HCT116 (cell line): ENCODE results near the gene AATF. TPM values are rescaled to one million over a fixed set of nuclear protein-coding genes. Genes with fewer than 3 reads are reported as not detected.

Experiments used
- ATAC-seq: fragments of 200-7000 bp; cut with Tn5 transposase; 2 replicates; pipeline ENCODE4 v1.9.1; 2020; ENCODE audit warnings: mild to moderate bottlenecking, moderate library complexity
- BruUV-seq: library from RNA; stranded (reverse); fragments of 400-500 nt; replicated peaks from 2 replicates; lab custom pipeline; 2021; lab: Mats Ljungman, UMichigan
- CTCF ChIA-PET: fragments of 300-600 bp; sonication (Branson Sonifier 250); formaldehyde crosslinking; loops from one replicate; lab custom pipeline; 2021; ENCODE audit warnings: antibody characterized with exemption; lab: Charles Lee
- POLR2A ChIA-PET: fragments of 300-600, 350-600 bp; sonication (Branson Sonifier 250); formaldehyde crosslinking; loops from one replicate; lab custom pipeline; 2021; ENCODE audit warnings: antibody characterized with exemption; lab: Charles Lee
- RAD21 ChIA-PET, 2 experiments: fragments of 300-600 bp; sonication (Branson Sonifier 250); formaldehyde crosslinking; loops; one replicate each; lab custom pipeline; 2023; ENCODE audit warnings: low total read pairs in 2 of 2; ENCODE audit not compliant: uncharacterized antibody in 2 of 2, unreplicated experiment in 2 of 2, low non-redundant PET in 1 of 2; lab: Charles Lee
- DNase-seq: peaks from one replicate; pipeline ENCODE4 v3.0.0-alpha.2; 2010; ENCODE audit warnings: low read depth, low spot score
- H2AFZ ChIP-seq: fragments of 200-600 bp; shearing (Covaris generic), sonication (generic); 2 replicates; pipeline ENCODE4 v1.6.1; 2017; ENCODE audit warnings: low read depth, mixed run types, mixed read lengths, antibody characterized with exemption, low read length; ENCODE audit not compliant: poor library complexity, severe bottlenecking
- H3K27ac ChIP-seq: 2 replicates; pipeline ENCODE4 v1.5.1; 2012; ENCODE audit warnings: low read depth, low read length
- H3K27me3 ChIP-seq: fragments of 200-600 bp; sonication (generic); 2 replicates; pipeline ENCODE4 v1.6.1; 2016; ENCODE audit warnings: mixed run types, low read length, mixed read lengths; ENCODE audit not compliant: insufficient read depth
- H3K36me3 ChIP-seq, 2 experiments: fragments of 200-500 bp in 1 of 2; fragments of 200-600 bp in 1 of 2; sonication (Bioruptor generic) in 1 of 2; sonication (generic) in 1 of 2; 2 replicates each; pipeline versions ENCODE4 v1.5.1 to v1.6.1; 2014 to 2016; ENCODE audit warnings: low read length in 2 of 2, inconsistent platforms in 1 of 2, mixed read lengths in 1 of 2, mixed run types in 1 of 2; ENCODE audit not compliant: insufficient read depth in 2 of 2, control insufficient read depth in 1 of 2
- H3K4me1 ChIP-seq, 2 experiments: fragments of 200-600 bp in 1 of 2; sonication (generic) in 1 of 2; 2 replicates each; pipeline versions ENCODE4 v1.5.1 to v1.6.1; 2012 to 2017; ENCODE audit warnings: low read length in 2 of 2, inconsistent platforms in 1 of 2, mild to moderate bottlenecking in 1 of 2, mixed read lengths in 1 of 2, mixed run types in 1 of 2, moderate library complexity in 1 of 2; ENCODE audit not compliant: insufficient read depth in 2 of 2, control insufficient read depth in 1 of 2
- H3K4me2 ChIP-seq: fragments of 200-600 bp; sonication (generic); 2 replicates; pipeline ENCODE4 v1.6.1; 2017; ENCODE audit warnings: mixed run types, low read length, mixed read lengths
- H3K4me3 ChIP-seq, 2 experiments: fragments of 200-600 bp in 1 of 2; sonication (generic) in 1 of 2; replicated peaks in 1 of 2; 2 replicates each; pipeline ENCODE4 v1.5.1; 2011 to 2016; ENCODE audit warnings: low read length in 2 of 2, control low read depth in 1 of 2, low read depth in 1 of 2, mild to moderate bottlenecking in 1 of 2, mixed read lengths in 1 of 2, mixed run types in 1 of 2
- H3K79me2 ChIP-seq: fragments of 200-600 bp; sonication (generic); 2 replicates; pipeline ENCODE4 v1.6.1; 2017; ENCODE audit warnings: mild to moderate bottlenecking, mixed run types, low read length, moderate library complexity, mixed read lengths; ENCODE audit not compliant: insufficient read depth
- H3K9ac ChIP-seq: fragments of 200-600 bp; sonication (generic); 2 replicates; pipeline ENCODE4 v1.6.1; 2016; ENCODE audit warnings: low read length, mixed read lengths
- H3K9me2 ChIP-seq: fragments of 200-600 bp; sonication (generic), shearing (Covaris generic); 2 replicates; pipeline ENCODE4 v1.6.1; 2017; ENCODE audit warnings: mixed run types, mild to moderate bottlenecking, moderate library complexity; ENCODE audit not compliant: insufficient read depth
- H3K9me3 ChIP-seq, 2 experiments: fragments of 200-500 bp in 1 of 2; fragments of 200-600 bp in 1 of 2; sonication (Bioruptor generic) in 1 of 2; sonication (generic) in 1 of 2; 2 replicates each; pipeline ENCODE4 v1.6.1; 2014 to 2017; ENCODE audit warnings: low read length in 2 of 2, mixed read lengths in 2 of 2, inconsistent platforms in 1 of 2, low read depth in 1 of 2, mild to moderate bottlenecking in 1 of 2, mixed run types in 1 of 2, moderate library complexity in 1 of 2; ENCODE audit not compliant: control insufficient read depth in 1 of 2, insufficient read depth in 1 of 2
- H4K20me1 ChIP-seq: fragments of 200-600 bp; sonication (generic), shearing (Covaris generic); 2 replicates; pipeline ENCODE4 v1.6.1; 2017; ENCODE audit warnings: mixed run types, mild to moderate bottlenecking, moderate library complexity; ENCODE audit not compliant: insufficient read depth
- CBX3 ChIP-seq: IDR thresholded peaks from 2 replicates; pipeline ENCODE4 v1.6.1; 2012; ENCODE audit warnings: low read depth
- EGR1 ChIP-seq: IDR thresholded peaks from 2 replicates; pipeline ENCODE4 v1.6.1; 2012; ENCODE audit warnings: low read depth
- JUND ChIP-seq: IDR thresholded peaks from 2 replicates; pipeline ENCODE4 v1.6.1; 2012
- POLR2A ChIP-seq: IDR thresholded peaks from 2 replicates; pipeline ENCODE4 v1.7.0; 2011; ENCODE audit warnings: borderline replicate concordance; ENCODE audit not compliant: insufficient read depth, insufficient read length; ENCODE audit errors: extremely low read depth
- POLR2AphosphoS5 ChIP-seq: IDR thresholded peaks from 2 replicates; pipeline ENCODE4 v1.6.1; 2011; ENCODE audit warnings: mild to moderate bottlenecking, low read depth, low read length, moderate library complexity
- REST ChIP-seq: IDR thresholded peaks from 2 replicates; pipeline ENCODE4 v1.6.1; 2012; ENCODE audit warnings: low read depth
- SIN3A ChIP-seq: IDR thresholded peaks from 2 replicates; pipeline ENCODE4 v1.6.1; 2012; ENCODE audit warnings: low read depth
- SP1 ChIP-seq: IDR thresholded peaks from 2 replicates; pipeline ENCODE4 v1.6.1; 2012; ENCODE audit warnings: low read depth
- SRF ChIP-seq: IDR thresholded peaks from 2 replicates; pipeline ENCODE4 v1.6.1; 2012; ENCODE audit warnings: low read depth
- TCF7L2 ChIP-seq: IDR thresholded peaks from 2 replicates; pipeline ENCODE4 v1.7.0; 2011; ENCODE audit warnings: borderline replicate concordance, inconsistent platforms; ENCODE audit not compliant: insufficient read depth, insufficient read length; ENCODE audit errors: extremely low read depth
- ZNF274 ChIP-seq: fragments of 200-500 bp; sonication (Bioruptor generic); IDR thresholded peaks from 2 replicates; pipeline ENCODE4 v1.6.1; 2014; ENCODE audit warnings: mild to moderate bottlenecking, low read depth, low read length, inconsistent platforms
- intact Hi-C: fragments of 100-400 bp; cut with micrococcal nuclease; formaldehyde crosslinking; loops from 2 replicates; pipeline ENCODE4 v1.10.0; 2022
- total RNA-seq: library from RNA; stranded (reverse); gene quantifications from one replicate; pipeline ENCODE4 v1.2.1, GENCODE V29; 2021; ENCODE audit not compliant: unreplicated experiment
- TF ChIP-seq, protein P1 (sequence below): IDR thresholded peaks from 2 replicates; pipeline ENCODE4 v1.6.1; 2012
- TF ChIP-seq, protein P2 (sequence below): IDR thresholded peaks from 2 replicates; pipeline ENCODE4 v1.6.1; 2012

Gene AATF
- total RNA-seq, 1 experiment from 2014 or later, result 105 TPM

- POLR2A ChIA-PET, result no interaction called here
- H3K9me2 ChIP-seq, result no peaks in the 10 kb centered on the region
- CTCF ChIA-PET, result no interaction called here
- ATAC-seq, result no peak
- RAD21 ChIA-PET, result no interaction called here
- H3K9ac ChIP-seq, result no peak overlapping the region
- H3K4me1 ChIP-seq, result no peaks in the 10 kb centered on the region
- no peaks in the 10 kb centered on the region for H3K79me2 ChIP-seq
- no peaks in the 10 kb centered on the region for H4K20me1 ChIP-seq
- no peak overlapping the region for H3K4me3 ChIP-seq
- BruUV-seq, result no TSS peak
- no peaks in the 10 kb centered on the region for H3K36me3 ChIP-seq
- no peak overlapping the region for H3K4me2 ChIP-seq
- no peak for TF ChIP-seq JUND
- no peak for TF ChIP-seq TCF7L2
- TF ChIP-seq REST, result no peak
- no peak for TF ChIP-seq EGR1
- TF ChIP-seq ZNF274, result no peak
- TF ChIP-seq SRF, result no peak
- TF ChIP-seq SIN3A, result no peak
- TF ChIP-seq, protein P1, sequence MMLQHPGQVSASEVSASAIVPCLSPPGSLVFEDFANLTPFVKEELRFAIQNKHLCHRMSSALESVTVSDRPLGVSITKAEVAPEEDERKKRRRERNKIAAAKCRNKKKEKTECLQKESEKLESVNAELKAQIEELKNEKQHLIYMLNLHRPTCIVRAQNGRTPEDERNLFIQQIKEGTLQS, result no peak
- TF ChIP-seq, protein P2, sequence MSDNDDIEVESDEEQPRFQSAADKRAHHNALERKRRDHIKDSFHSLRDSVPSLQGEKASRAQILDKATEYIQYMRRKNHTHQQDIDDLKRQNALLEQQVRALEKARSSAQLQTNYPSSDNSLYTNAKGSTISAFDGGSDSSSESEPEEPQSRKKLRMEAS, result no peak
- TF ChIP-seq POLR2AphosphoS5, result no peak
- no peak for TF ChIP-seq CBX3
- no peak for TF ChIP-seq SP1
- no peak for TF ChIP-seq POLR2A
- TF ChIP-seq, all 23 proteins: peak for 0
- no peak for DNase-seq
- no peaks in the 10 kb centered on the region for H3K27me3 ChIP-seq
- no peak overlapping the region for H2AFZ ChIP-seq
- H3K9me3 ChIP-seq, result no peaks in the 10 kb centered on the region; a peak in 1 of 4 replicates
- no peak overlapping the region for H3K27ac ChIP-seq
- intact Hi-C loops, result no loop called here
Measured at GRCh38 chr17:37079065-37079708, 130.4 kb downstream of the AATF start.
